ENCODE results near the gene TALDO1. TPM values are rescaled to one million over a fixed set of nuclear protein-coding genes. Genes with fewer than 3 reads are reported as not detected.

TALDO1 gene
- total RNA-seq, 1 experiment from 2014 or later = 314 TPM

GRCh38 chr11:706439-706956 lies 40.8 kb upstream of the TALDO1 start:
- no peaks in the 10 kb centered on the region for H3K9me3 Mint-ChIP-seq
- no peaks in the 10 kb centered on the region for H3K27me3 Mint-ChIP-seq (ENCODE audit: low read depth)
- TF ChIP-seq ERG (CRISPR knock-in tag; IDR thresholded peaks at IDR 0.05) = no peak
- TF ChIP-seq IRF2 (CRISPR knock-in tag; IDR thresholded peaks at IDR 0.05; ENCODE audit: borderline replicate concordance, low read depth) = no peak
- no peak for TF ChIP-seq TEAD1 (CRISPR knock-in tag; IDR thresholded peaks at IDR 0.05)
- TF ChIP-seq KAT7 (CRISPR knock-in tag; IDR thresholded peaks at IDR 0.05; ENCODE audit: borderline replicate concordance) = no peak
- no peak for TF ChIP-seq RORB (CRISPR knock-in tag; IDR thresholded peaks at IDR 0.05)
- TF ChIP-seq MYBL2 (CRISPR knock-in tag; IDR thresholded peaks at IDR 0.05) = no peak
- no peak for TF ChIP-seq ATF3 (CRISPR knock-in tag; conservative IDR thresholded peaks at IDR 0.05)
- no peak for TF ChIP-seq FOXJ3 (CRISPR knock-in tag; IDR thresholded peaks at IDR 0.05; ENCODE audit: borderline replicate concordance)
- no peak for TF ChIP-seq SMAD3 (CRISPR knock-in tag; IDR thresholded peaks at IDR 0.05; ENCODE audit: borderline replicate concordance)
- no peak for TF ChIP-seq IRF1 (CRISPR knock-in tag; IDR thresholded peaks at IDR 0.05)
- TF ChIP-seq ZNF423 (CRISPR knock-in tag; IDR thresholded peaks at IDR 0.05) = no peak
- no peak for TF ChIP-seq TP53 (CRISPR knock-in tag; IDR thresholded peaks at IDR 0.05)
- no peak for TF ChIP-seq ZNF416 (CRISPR knock-in tag; IDR thresholded peaks at IDR 0.05)
- TF ChIP-seq USF1 (CRISPR knock-in tag; IDR thresholded peaks at IDR 0.05) = no peak
- no peak for TF ChIP-seq ATF1 (CRISPR knock-in tag; IDR thresholded peaks at IDR 0.05)
- TF ChIP-seq RELA (CRISPR knock-in tag; IDR thresholded peaks at IDR 0.05; ENCODE audit: borderline replicate concordance) = no peak
- TF ChIP-seq CREB1 (CRISPR knock-in tag; IDR thresholded peaks at IDR 0.05) = no peak
- TF ChIP-seq ZNF425 (CRISPR knock-in tag; conservative IDR thresholded peaks at IDR 0.05) = no peak
- no peak for TF ChIP-seq TEAD4 (CRISPR knock-in tag; IDR thresholded peaks at IDR 0.05)
- TF ChIP-seq FOXP1 (CRISPR knock-in tag; IDR thresholded peaks at IDR 0.05; ENCODE audit: borderline replicate concordance) = no peak
- peaks cover 30% of the 10 kb centered on the region for H3K4me1 Mint-ChIP-seq
- H3K36me3 Mint-ChIP-seq = no peaks in the 10 kb centered on the region
- H3K27ac Mint-ChIP-seq = no peak overlapping the region
- ChIA-PET POLR2A (interaction anchor here (0.8 to 1.2 kb wide), 3 partner anchors 14 to 57 kb away, joined by 3 to 6 read pairs (median 4); no protein-coding TSS in a partner anchor), CTCF (interaction anchor here (0.8 to 3.8 kb wide), 9 partner anchors 10 to 152 kb away, joined by 3 to 38 read pairs (median 4); partner anchors contain the start of genes DEAF1 and TMEM80)
- peak overlapping the region; percentile 62 for H3K4me3 Mint-ChIP-seq
- peak; percentile 15 for ATAC-seq
- DNase-seq (ENCODE audit: low spot score) = no peak

Measured in WTC11 (cell line).